Neuron (in vitro differentiated cells): ENCODE results near the gene CD46.
A peak's percentile ranks its signal among the peaks of the same experiment; 100 is the strongest.
"Not testable (repeated sequence)": the region's sequence is repeated elsewhere in the genome, so short reads cannot be mapped to it uniquely, and the experiment has no call there.

Source experiments
- H2AFZ ChIP-seq: one replicate; pipeline ENCODE4 v1.6.1; 2013; ENCODE audit warnings: low read depth, mild to moderate bottlenecking, inconsistent platforms, low read length, moderate library complexity
- H3K27me3 ChIP-seq: one replicate; pipeline ENCODE4 v1.6.1; 2013; ENCODE audit warnings: low read length; ENCODE audit not compliant: insufficient read depth
- H3K36me3 ChIP-seq: one replicate; pipeline ENCODE4 v1.6.1; 2013; ENCODE audit warnings: low read length; ENCODE audit not compliant: insufficient read depth
- H3K4me1 ChIP-seq: one replicate; pipeline ENCODE4 v1.6.1; 2013; ENCODE audit warnings: low read length; ENCODE audit not compliant: insufficient read depth
- H3K4me3 ChIP-seq: 2 replicates; pipeline ENCODE4 v1.5.1; 2013; ENCODE audit warnings: mild to moderate bottlenecking, low read length, moderate library complexity
- H3K9me3 ChIP-seq: one replicate; pipeline ENCODE4 v1.6.1; 2013; ENCODE audit warnings: low read length

CD46 gene

DNA sequence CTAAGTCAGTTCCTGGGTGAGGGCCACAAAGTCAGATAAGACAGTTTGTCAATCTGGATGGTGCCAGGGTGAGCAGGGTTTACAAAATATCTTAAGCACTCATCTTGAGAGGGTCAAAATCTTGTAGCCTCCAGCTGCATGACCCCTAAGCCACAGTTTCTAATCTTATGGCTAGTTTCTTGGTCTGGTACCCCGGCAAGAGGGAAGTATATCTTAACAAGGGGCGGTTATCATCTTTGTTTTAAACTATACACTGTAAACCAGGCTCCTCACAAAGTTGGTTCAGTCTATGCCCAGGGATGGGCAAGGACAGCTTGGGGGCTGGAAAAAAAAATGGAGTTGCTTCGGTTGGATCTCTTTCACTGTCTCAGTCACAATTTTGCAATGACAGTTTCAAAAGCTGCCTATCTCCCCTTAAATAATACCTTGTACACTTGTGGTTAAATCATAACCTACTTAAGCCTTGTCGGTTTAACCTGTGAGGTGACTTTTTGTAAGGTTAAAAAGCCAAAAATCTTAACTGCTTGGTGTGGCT is 7.8 kb upstream of the CD46 start:
- Histone ChIP-seq H3K27me3 (no peaks in the 10 kb centered on the region), H3K4me1 (peaks cover 2% of the 10 kb centered on the region), H3K4me3 (no peak overlapping the region), H3K9me3 (peaks cover 2% of the 10 kb centered on the region), H2AFZ (no peak overlapping the region), H3K36me3 (no peaks in the 10 kb centered on the region)

- H3K36me3 ChIP-seq, result no peaks in the 10 kb centered on the region
- H2AFZ ChIP-seq, result no peak overlapping the region
- H3K4me3 ChIP-seq, result no peak overlapping the region
- peaks cover 4% of the 10 kb centered on the region for H3K4me1 ChIP-seq
- H3K27me3 ChIP-seq, result no peaks in the 10 kb centered on the region
- H3K9me3 ChIP-seq, result peaks cover 2% of the 10 kb centered on the region
Measured at GRCh38 chr1:207745285-207745684, 6.6 kb upstream of the CD46 start.

DNA sequence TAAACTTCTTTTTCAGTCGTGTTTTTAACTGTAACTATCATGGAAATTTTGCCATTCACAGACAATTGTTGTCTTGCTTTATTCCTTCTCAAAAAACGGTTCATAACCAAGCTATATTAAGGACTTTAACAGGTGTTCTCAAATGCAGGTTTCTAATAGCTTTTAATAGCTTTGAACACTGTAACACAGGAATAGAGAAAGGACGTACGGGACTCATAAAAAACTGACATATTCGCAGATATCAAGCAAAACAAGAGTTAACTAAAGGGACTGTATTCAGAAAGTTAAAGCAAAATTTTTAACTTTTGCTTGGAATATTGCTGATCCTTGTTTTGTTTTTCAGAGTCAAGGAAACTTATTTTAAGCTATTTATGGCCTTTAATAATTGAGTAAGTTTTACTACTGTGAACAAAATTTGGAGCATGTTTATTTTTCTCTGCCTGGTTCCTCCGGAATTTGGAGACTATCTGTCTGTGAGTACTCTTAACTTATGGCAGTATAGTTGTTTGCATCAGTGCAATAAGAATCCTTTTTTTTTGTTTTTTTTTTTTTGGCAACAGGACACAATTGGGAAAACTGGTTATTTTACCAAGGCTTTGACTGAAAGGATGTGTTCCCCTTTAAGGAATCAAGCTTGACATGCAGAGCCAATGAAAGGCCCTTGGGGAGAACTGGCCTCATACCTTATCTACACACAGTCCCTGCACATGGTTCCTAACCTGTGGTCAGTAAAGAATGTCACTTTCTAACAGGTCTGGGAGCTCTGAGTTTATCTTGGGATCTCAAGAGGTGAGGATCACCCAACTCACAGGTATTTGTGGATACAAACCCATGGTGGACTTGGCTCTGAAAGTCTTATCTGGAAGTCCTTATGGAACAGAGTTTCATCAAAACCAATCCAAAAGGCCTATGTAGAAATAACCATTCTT is 5.8 kb upstream of the CD46 start:
- Histone ChIP-seq H2AFZ (no peak overlapping the region), H3K4me3 (no peak overlapping the region), H3K27me3 (no peaks in the 10 kb centered on the region), H3K36me3 (no peaks in the 10 kb centered on the region), H3K4me1 (peaks cover 10% of the 10 kb centered on the region), H3K9me3 (peaks cover 1% of the 10 kb centered on the region)

DNA sequence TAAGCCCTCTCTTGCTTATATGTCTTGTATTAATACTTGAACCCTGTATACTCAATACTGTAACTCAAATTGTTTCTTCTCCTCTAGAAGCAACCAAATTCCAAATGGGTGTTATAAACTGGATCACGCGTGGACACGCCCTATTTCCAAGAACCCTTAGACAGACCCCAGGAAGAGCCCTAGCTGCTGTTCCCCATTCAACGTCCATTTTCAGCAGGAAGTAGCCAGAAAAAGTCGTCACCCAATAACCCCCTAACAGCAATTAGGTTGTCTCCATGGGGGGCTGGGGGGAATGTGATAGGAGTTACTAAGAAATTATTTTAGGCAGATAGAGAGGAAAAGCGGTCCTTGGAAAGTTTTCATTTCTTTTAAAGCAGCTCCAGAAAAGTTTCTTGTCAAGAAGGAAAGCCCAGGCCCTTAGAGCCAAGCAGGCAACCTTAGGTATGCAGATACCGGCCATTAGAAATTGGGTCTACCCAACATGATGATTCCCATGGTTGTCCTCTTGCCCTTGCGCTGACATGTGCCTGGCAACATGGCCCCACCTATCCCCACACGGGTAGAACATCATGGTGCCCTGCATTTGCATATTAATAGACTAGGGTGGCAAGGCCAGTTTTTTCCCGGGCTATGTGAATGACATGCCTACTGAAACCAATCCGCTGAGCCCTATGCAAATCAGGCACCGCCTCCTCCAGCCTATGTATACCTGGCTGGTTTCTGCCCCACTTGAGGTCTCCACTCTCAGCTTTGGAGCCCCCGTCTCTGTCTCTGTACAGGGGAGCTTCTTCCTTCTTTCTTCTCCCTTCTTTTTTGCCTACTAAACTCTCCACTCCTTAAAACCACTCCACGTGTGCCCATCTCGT is 4.0 kb upstream of the CD46 start:
- H3K4me3 ChIP-seq, result no peak overlapping the region
- H3K4me1 ChIP-seq, result peaks cover 15% of the 10 kb centered on the region
- no peak overlapping the region for H2AFZ ChIP-seq
- no peaks in the 10 kb centered on the region for H3K27me3 ChIP-seq
- no peaks in the 10 kb centered on the region for H3K36me3 ChIP-seq
- no peaks in the 10 kb centered on the region for H3K9me3 ChIP-seq

GRCh38 chr1:207748737-207749528 is 2.9 kb upstream of the CD46 start:
- Histone ChIP-seq H3K27me3 (no peaks in the 10 kb centered on the region), H2AFZ (no peak overlapping the region), H3K4me3 (no peak overlapping the region), H3K36me3 (no peaks in the 10 kb centered on the region), H3K4me1 (peaks cover 26% of the 10 kb centered on the region), H3K9me3 (no peaks in the 10 kb centered on the region)

DNA sequence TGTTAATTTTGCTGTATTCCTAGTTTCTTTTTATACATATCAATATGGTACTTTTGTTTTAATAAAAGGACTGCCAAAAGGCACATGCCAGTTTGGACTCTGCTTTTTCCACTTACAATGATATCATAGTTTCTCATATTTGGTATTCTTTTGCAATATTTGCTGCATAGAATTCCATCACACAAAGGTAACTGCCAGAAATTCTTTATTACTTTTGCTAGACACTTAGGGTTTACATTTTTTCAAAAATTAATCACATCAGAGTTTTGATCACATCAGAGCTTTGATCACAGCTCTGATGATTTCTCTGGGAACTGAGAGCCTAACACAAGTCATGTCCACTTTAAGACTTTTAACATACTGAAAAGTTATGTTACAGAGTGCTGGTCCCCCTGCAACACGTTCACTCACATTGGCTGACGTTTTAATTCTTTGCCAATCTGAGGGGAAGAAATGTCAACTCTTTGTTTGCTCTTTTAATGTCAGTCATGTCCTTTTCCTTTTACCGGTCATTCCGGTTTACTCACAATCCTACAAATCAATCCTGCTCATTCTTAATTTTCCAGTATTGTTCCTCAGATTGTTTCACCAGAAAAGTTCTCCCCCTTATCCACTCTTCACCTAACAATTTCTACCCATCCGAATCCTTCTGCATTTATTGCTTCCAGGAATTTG is 1.1 kb upstream of the CD46 start:
- H3K4me3 ChIP-seq, result peak overlapping the region; percentile 79
- H3K36me3 ChIP-seq, result no peaks in the 10 kb centered on the region
- H2AFZ ChIP-seq, result peak overlapping the region; percentile 92
- no peaks in the 10 kb centered on the region for H3K9me3 ChIP-seq
- H3K27me3 ChIP-seq, result no peaks in the 10 kb centered on the region
- H3K4me1 ChIP-seq, result peaks cover 38% of the 10 kb centered on the region

DNA sequence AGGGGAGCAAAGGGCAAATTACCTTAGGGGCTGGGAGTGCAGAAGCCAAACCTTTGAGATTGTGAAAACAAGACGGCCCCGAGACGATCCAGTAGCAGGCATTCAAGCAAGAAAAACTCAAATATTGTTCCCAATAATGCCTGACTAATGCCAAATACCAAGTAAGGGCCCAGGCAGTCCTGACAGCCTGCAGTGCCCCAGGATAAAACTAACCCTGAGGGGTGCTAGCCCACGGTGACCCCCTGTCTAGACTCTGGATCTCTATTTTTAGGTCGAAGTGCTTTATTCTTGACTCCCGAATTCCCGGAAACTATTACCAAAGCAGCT is 428 bp upstream of the CD46 start:
- H3K9me3 ChIP-seq, H3K36me3 ChIP-seq, H3K27me3 ChIP-seq: not testable (repeated sequence)
- peak overlapping the region; percentile 92 for H2AFZ ChIP-seq
- peak overlapping the region; percentile 79 for H3K4me3 ChIP-seq
- peaks cover 38% of the 10 kb centered on the region for H3K4me1 ChIP-seq

DNA sequence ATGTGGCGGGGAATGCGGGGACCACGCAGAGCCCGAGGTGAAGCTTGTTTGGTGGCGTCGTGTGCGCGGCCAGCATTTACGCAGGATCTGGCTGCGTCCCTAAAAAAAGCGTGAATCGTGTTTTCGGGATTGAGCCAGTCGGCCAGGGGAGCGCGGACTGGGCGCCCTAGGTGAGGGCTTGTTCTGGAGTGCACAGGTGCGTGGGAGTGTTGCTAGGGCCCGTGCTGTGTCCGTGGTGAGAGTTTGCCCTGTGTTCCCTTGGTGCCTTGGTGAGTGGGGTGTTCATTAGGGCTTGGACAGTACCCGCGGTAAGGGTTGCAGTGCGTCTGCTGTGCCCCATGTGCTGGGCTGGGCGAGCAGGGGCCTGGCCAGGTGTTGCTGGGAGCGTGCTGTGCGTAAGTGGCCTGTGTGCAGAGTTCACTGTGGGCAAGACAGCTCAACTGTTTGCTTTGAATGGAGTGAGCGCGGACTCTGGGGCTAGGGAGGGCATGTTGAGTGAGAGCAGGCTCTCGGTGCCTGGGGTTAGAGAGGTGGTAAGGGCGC is 673 bp downstream of the CD46 start:
- H3K4me1 ChIP-seq, result peaks cover 38% of the 10 kb centered on the region
- H2AFZ ChIP-seq, result peak overlapping the region; percentile 92
- peaks cover 12% of the 10 kb centered on the region for H3K36me3 ChIP-seq
- H3K4me3 ChIP-seq, result peak overlapping the region; percentile 79
- H3K9me3 ChIP-seq, result no peaks in the 10 kb centered on the region
- H3K27me3 ChIP-seq, result no peaks in the 10 kb centered on the region

DNA sequence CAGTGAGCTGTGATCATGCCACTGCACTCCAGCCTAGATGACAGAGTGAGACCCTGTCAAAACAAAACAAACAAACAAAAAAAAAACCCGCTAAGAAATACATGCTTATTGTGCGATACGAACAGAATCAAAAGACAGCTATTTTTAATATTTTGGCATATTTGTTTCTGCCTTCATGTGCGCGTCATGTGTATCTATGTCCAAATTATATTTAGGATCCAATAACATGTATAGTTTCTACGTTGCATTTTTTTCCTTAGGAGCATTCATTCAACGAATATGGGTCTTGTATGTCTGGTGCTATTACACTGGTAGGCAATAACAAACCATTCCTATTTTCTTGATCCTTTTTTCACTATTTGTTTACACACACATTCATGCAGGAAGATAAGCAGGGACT is 1.8 kb downstream of the CD46 start:
- Histone ChIP-seq H3K4me3 (peak overlapping the region; percentile 79), H3K4me1 (peaks cover 38% of the 10 kb centered on the region), H3K9me3 (no peaks in the 10 kb centered on the region), H2AFZ (no peak overlapping the region), H3K27me3 (no peaks in the 10 kb centered on the region), H3K36me3 (peaks cover 22% of the 10 kb centered on the region)

GRCh38 chr1:207754011-207754410 is 2.2 kb downstream of the CD46 start:
- Histone ChIP-seq H3K4me1 (peaks cover 38% of the 10 kb centered on the region), H3K27me3 (no peaks in the 10 kb centered on the region), H2AFZ (no peak overlapping the region), H3K4me3 (peak overlapping the region; percentile 79), H3K9me3 (no peaks in the 10 kb centered on the region), H3K36me3 (peaks cover 26% of the 10 kb centered on the region)

DNA sequence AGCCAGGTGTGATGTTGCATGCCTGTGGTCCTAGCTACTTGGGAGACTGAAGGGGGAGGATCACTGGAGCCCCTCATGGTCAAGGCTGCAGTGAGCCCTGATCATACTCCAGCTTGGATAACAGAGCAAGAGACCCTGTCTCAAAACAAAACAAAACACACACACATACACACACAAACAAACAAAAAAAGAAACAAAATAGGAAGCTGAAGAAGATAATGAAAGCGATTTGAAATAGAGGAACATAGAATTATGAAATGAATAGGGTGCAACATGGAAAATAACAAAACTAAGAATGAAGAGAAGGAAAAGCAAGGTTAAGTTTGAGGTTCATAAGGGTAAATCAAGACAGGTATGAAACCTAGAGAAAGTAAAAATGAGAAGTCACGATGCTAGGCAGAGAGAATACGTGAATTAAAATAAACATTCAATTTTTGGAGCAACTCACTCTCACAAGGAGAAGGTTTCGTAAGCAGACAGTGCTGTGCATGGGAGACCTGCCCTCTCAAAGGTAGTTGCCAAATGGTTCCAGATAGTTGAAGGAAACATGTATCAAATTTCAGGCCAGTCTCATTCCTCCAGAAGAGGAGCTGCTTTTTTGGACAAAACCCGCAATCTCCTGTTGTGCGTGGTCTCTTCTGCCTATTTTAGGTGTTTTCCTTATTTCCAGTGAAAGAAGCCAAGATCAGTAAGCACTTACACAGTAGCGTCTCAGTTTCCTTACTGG is 3.3 kb downstream of the CD46 start:
- no peaks in the 10 kb centered on the region for H3K9me3 ChIP-seq
- H3K27me3 ChIP-seq, result no peaks in the 10 kb centered on the region
- peaks cover 36% of the 10 kb centered on the region for H3K36me3 ChIP-seq
- peaks cover 37% of the 10 kb centered on the region for H3K4me1 ChIP-seq
- H3K4me3 ChIP-seq, result no peak overlapping the region
- H2AFZ ChIP-seq, result no peak overlapping the region
